Astrocyte (in vitro differentiated cells and primary cell): ENCODE data around the gene NCAPD3. TPM values are rescaled to one million over a fixed set of nuclear protein-coding genes. Genes with fewer than 3 reads are reported as not detected.

ENCODE experiments used
- DNase-seq: peaks from one replicate; pipeline ENCODE4 v3.0.0-alpha.2; 2010; ENCODE audit warnings: low read depth
- FAIRE-seq: peaks from 2 replicates; lab custom pipeline; 2011; peaks lifted over from hg19 to GRCh38; lab: Jason Lieb, UNC
- H2AFZ ChIP-seq: 2 replicates; pipeline ENCODE4 v1.6.0; 2012; ENCODE audit warnings: low read depth, low read length, inconsistent platforms
- H3K27ac ChIP-seq: 2 replicates; pipeline ENCODE4 v1.5.1; 2011; ENCODE audit warnings: low read depth, low read length, inconsistent platforms
- H3K27me3 ChIP-seq: 2 replicates; pipeline ENCODE4 v1.6.0; 2011; ENCODE audit warnings: low read length, inconsistent platforms; ENCODE audit not compliant: insufficient read depth
- H3K36me3 ChIP-seq: 2 replicates; pipeline ENCODE4 v1.5.1; 2011; ENCODE audit warnings: low read length, inconsistent platforms; ENCODE audit not compliant: insufficient read depth
- H3K4me1 ChIP-seq: 2 replicates; pipeline ENCODE4 v1.5.1; 2011; ENCODE audit warnings: low read length, inconsistent platforms; ENCODE audit not compliant: insufficient read depth
- H3K4me2 ChIP-seq: 2 replicates; pipeline ENCODE4 v1.6.0; 2012; ENCODE audit warnings: low read length, inconsistent platforms
- H3K4me3 ChIP-seq: 2 replicates; pipeline ENCODE4 v1.5.1; 2011; ENCODE audit warnings: low read depth, mild to moderate bottlenecking, low read length, inconsistent platforms; ENCODE audit not compliant: insufficient read depth
- H3K79me2 ChIP-seq: 2 replicates; pipeline ENCODE4 v1.6.0; 2012; ENCODE audit warnings: mild to moderate bottlenecking, low read length, inconsistent platforms; ENCODE audit not compliant: insufficient read depth
- H3K9ac ChIP-seq: 2 replicates; pipeline ENCODE4 v1.6.0; 2012; ENCODE audit warnings: mild to moderate bottlenecking, low read length, inconsistent platforms
- H3K9me3 ChIP-seq: 2 replicates; pipeline ENCODE4 v1.5.1; 2012; ENCODE audit warnings: low read depth, mild to moderate bottlenecking, low read length, inconsistent platforms; ENCODE audit not compliant: insufficient read depth
- H4K20me1 ChIP-seq: 2 replicates; pipeline ENCODE4 v1.6.0; 2012; ENCODE audit warnings: low read length, inconsistent platforms; ENCODE audit not compliant: insufficient read depth
- H3K27ac Mint-ChIP-seq: one replicate; pipeline ENCODE4 v1.8.0; 2021; ENCODE audit warnings: mild to moderate bottlenecking, mixed read lengths; ENCODE audit not compliant: unreplicated experiment
- H3K27me3 Mint-ChIP-seq: one replicate; pipeline ENCODE4 v1.8.0; 2021; ENCODE audit warnings: low read depth, mixed read lengths; ENCODE audit not compliant: unreplicated experiment
- H3K36me3 Mint-ChIP-seq: one replicate; pipeline ENCODE4 v1.8.0; 2021; ENCODE audit warnings: low read depth, mixed read lengths; ENCODE audit not compliant: unreplicated experiment
- H3K4me1 Mint-ChIP-seq: one replicate; pipeline ENCODE4 v1.8.0; 2021; ENCODE audit warnings: low read depth, mixed read lengths; ENCODE audit not compliant: unreplicated experiment
- H3K4me3 Mint-ChIP-seq: one replicate; pipeline ENCODE4 v1.8.0; 2021; ENCODE audit warnings: mild to moderate bottlenecking, moderate library complexity, mixed read lengths; ENCODE audit not compliant: unreplicated experiment
- H3K9me3 Mint-ChIP-seq: one replicate; pipeline ENCODE4 v1.8.0; 2021; ENCODE audit warnings: mild to moderate bottlenecking, mixed read lengths; ENCODE audit not compliant: unreplicated experiment
- EZH2 ChIP-seq: IDR thresholded peaks from 2 replicates; pipeline ENCODE4 v1.6.1; 2012; ENCODE audit warnings: mild to moderate bottlenecking, low read length, inconsistent platforms; ENCODE audit not compliant: insufficient read depth
- total RNA-seq: library from RNA; stranded (reverse); gene quantifications from 2 replicates; pipeline ENCODE4 v1.2.1, GENCODE V29; 2021
- TF ChIP-seq, protein P1 (sequence below): IDR thresholded peaks from 2 replicates; pipeline ENCODE4 v1.5.1; 2011; ENCODE audit warnings: low read depth, mild to moderate bottlenecking, inconsistent platforms, low read length, moderate library complexity; ENCODE audit not compliant: insufficient read depth

The NCAPD3 gene
- total RNA-seq, 1 donor from 2014 or later: 18.5 TPM

DNA sequence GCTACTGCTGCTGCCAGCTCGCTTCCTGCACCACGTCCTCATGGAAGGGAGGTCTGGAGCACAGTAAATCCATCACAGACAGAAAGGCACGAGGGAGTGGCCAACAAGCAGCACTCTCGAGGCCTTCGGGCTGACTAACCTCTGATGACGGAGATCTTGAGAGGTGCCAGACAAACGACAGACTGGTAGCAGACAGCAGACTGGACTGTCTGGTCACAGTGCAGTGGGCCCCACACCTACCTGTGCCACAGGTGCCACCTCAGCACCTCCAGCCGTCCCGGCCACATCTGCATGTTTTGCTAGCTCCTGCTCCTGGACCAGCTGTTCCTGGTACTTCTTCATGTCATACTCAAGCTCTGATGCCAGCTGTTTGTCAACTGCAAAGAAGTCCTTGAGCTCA lies 64.1 kb downstream of the NCAPD3 start:
- H3K9me3 Mint-ChIP-seq: peaks cover 9% of the 10 kb centered on the region
- FAIRE-seq: no peak

DNA sequence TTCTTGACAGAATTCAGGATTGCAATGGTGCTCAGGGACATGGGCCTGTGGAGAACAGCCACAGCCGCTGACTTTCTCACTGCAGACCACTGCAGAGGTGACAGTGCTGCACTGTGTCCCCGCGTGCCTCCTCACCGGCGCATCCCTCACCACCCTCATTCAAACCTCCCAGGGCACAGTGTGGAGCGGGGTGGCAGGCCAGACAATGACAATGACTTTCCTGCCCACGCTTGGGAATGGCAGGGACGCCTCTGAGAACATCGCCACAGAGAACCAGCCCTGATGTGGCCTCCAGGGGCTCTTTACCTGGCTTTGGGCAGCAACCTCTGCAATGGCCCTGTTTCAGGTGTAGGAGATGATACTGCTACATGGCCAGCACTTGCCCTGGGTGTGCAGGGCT lies 65.7 kb downstream of the NCAPD3 start:
- Histone ChIP-seq H3K4me3 (no peak overlapping the region), H3K27me3 (no peaks in the 10 kb centered on the region), H3K27ac (no peak overlapping the region), H3K9ac (no peak overlapping the region), H3K9me3 (no peaks in the 10 kb centered on the region), H3K36me3 (peaks cover 26% of the 10 kb centered on the region), H3K4me1 (no peaks in the 10 kb centered on the region), H3K4me2 (no peak overlapping the region), H4K20me1 (no peaks in the 10 kb centered on the region), H2AFZ (no peak overlapping the region), H3K79me2 (no peaks in the 10 kb centered on the region)
- no peaks in the 10 kb centered on the region for H3K27me3 Mint-ChIP-seq
- no peak overlapping the region for H3K4me3 Mint-ChIP-seq
- peaks cover 4% of the 10 kb centered on the region for H3K9me3 Mint-ChIP-seq
- no peak overlapping the region for H3K27ac Mint-ChIP-seq
- FAIRE-seq (no peak), DNase-seq (no peak)
- TF ChIP-seq, protein P1, sequence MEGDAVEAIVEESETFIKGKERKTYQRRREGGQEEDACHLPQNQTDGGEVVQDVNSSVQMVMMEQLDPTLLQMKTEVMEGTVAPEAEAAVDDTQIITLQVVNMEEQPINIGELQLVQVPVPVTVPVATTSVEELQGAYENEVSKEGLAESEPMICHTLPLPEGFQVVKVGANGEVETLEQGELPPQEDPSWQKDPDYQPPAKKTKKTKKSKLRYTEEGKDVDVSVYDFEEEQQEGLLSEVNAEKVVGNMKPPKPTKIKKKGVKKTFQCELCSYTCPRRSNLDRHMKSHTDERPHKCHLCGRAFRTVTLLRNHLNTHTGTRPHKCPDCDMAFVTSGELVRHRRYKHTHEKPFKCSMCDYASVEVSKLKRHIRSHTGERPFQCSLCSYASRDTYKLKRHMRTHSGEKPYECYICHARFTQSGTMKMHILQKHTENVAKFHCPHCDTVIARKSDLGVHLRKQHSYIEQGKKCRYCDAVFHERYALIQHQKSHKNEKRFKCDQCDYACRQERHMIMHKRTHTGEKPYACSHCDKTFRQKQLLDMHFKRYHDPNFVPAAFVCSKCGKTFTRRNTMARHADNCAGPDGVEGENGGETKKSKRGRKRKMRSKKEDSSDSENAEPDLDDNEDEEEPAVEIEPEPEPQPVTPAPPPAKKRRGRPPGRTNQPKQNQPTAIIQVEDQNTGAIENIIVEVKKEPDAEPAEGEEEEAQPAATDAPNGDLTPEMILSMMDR: no peak
- TF ChIP-seq EZH2: no peak
- peaks cover 22% of the 10 kb centered on the region for H3K36me3 Mint-ChIP-seq
- H3K4me1 Mint-ChIP-seq: no peaks in the 10 kb centered on the region

More for the DNA sequence above, 64.1 kb downstream of the NCAPD3 start:
- Histone ChIP-seq H3K36me3 (peaks cover 25% of the 10 kb centered on the region), H3K4me1 (no peaks in the 10 kb centered on the region), H3K27me3 (no peaks in the 10 kb centered on the region), H3K4me3 (no peak overlapping the region), H3K9me3 (no peaks in the 10 kb centered on the region), H2AFZ (no peak overlapping the region), H3K27ac (no peak overlapping the region), H3K4me2 (no peak overlapping the region), H3K9ac (no peak overlapping the region), H4K20me1 (no peaks in the 10 kb centered on the region), H3K79me2 (no peaks in the 10 kb centered on the region)
- no peak for DNase-seq
- Mint-ChIP-seq H3K27me3 (no peaks in the 10 kb centered on the region), H3K4me3 (no peak overlapping the region), H3K36me3 (peaks cover 25% of the 10 kb centered on the region), H3K27ac (no peak overlapping the region), H3K4me1 (no peaks in the 10 kb centered on the region)
- TF ChIP-seq, protein P1: no peak
- TF ChIP-seq EZH2: no peak

DNA sequence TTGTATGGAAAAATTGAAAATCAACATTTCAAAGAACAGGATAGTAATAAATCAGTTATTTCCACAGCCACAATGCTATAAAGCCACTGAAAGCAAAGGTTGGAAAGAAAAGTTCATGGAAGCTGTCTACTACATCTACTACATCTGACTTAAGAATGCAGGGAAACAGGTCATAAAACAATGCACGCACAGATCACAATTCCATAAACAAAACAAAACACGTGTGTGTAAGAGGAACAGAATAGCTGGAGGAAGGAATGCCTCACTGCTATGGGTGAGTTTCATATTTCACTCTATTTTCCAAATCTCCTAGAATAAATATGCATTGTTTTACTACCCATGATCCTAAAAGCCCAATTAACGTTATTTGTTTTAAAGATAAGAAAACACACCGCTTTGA lies 66.3 kb downstream of the NCAPD3 start:
- Histone ChIP-seq H4K20me1 (no peaks in the 10 kb centered on the region), H3K27me3 (no peaks in the 10 kb centered on the region), H3K4me2 (no peak overlapping the region), H3K9me3 (no peaks in the 10 kb centered on the region), H3K36me3 (peaks cover 27% of the 10 kb centered on the region), H2AFZ (no peak overlapping the region), H3K27ac (no peak overlapping the region), H3K79me2 (no peaks in the 10 kb centered on the region), H3K4me1 (no peaks in the 10 kb centered on the region), H3K9ac (no peak overlapping the region), H3K4me3 (no peak overlapping the region)
- FAIRE-seq (no peak), DNase-seq (no peak)
- H3K27ac Mint-ChIP-seq: no peak overlapping the region
- H3K9me3 Mint-ChIP-seq: peaks cover under 1% of the 10 kb centered on the region
- no peaks in the 10 kb centered on the region for H3K27me3 Mint-ChIP-seq
- peaks cover 16% of the 10 kb centered on the region for H3K36me3 Mint-ChIP-seq
- H3K4me3 Mint-ChIP-seq: no peak overlapping the region
- TF ChIP-seq, protein P1: no peak
- no peak for TF ChIP-seq EZH2
- no peaks in the 10 kb centered on the region for H3K4me1 Mint-ChIP-seq
